ENCODE data around the gene PKDREJ. TPM values are rescaled to one million over a fixed set of nuclear protein-coding genes. Genes with fewer than 3 reads are reported as not detected.

The PKDREJ gene
- total RNA-seq, 2 donors from 2014 or later = 0.04 TPM; not detected in 1

GRCh38 chr22:46230262-46230901 is 32.8 kb downstream of the PKDREJ start:
- DNase-seq = no peak
- no peak for TF ChIP-seq CTCF (conservative IDR thresholded peaks at IDR 0.05)
- no peaks in the 10 kb centered on the region for H3K4me1 Mint-ChIP-seq
- no peak overlapping the region for H3K4me3 ChIP-seq (ENCODE audit: low read length)
- H3K27ac Mint-ChIP-seq = no peak overlapping the region
- H3K4me3 Mint-ChIP-seq = no peak overlapping the region
- 93 to 95% methylated on average over 8 to 13 of the region's 13 CpGs for WGBS, 2 experiments (ENCODE audit: insufficient coverage in 1 of 2, insufficient read length in 1 of 2)
- H3K27ac ChIP-seq (ENCODE audit: low read depth, low read length) = no peak overlapping the region
- no peaks in the 10 kb centered on the region for H3K9me3 Mint-ChIP-seq
- peaks cover 16% of the 10 kb centered on the region for H3K36me3 Mint-ChIP-seq (ENCODE audit: low read depth)
- H3K27me3 Mint-ChIP-seq (ENCODE audit: insufficient read depth) = no peaks in the 10 kb centered on the region
- no peaks in the 10 kb centered on the region for H3K9me3 ChIP-seq (ENCODE audit: control insufficient read depth, low read length)
- H3K4me1 ChIP-seq (ENCODE audit: control insufficient read depth, insufficient read depth, low read length) = no peaks in the 10 kb centered on the region
- no peaks in the 10 kb centered on the region for H3K36me3 ChIP-seq (ENCODE audit: control insufficient read depth, insufficient read depth, low read length)
- no peaks in the 10 kb centered on the region for H3K27me3 ChIP-seq (ENCODE audit: control insufficient read depth, insufficient read depth, low read length, poor library complexity, severe bottlenecking)
- H3K9ac ChIP-seq (ENCODE audit: extremely low read depth, low read length, poor library complexity, severe bottlenecking) = no peak overlapping the region

GRCh38 chr22:46229701-46230100 is 33.4 kb downstream of the PKDREJ start:
- Histone ChIP-seq H3K27ac (ENCODE audit: low read depth, low read length) (no peak overlapping the region), H3K9ac (ENCODE audit: extremely low read depth, low read length, poor library complexity, severe bottlenecking) (no peak overlapping the region), H3K36me3 (ENCODE audit: control insufficient read depth, insufficient read depth, low read length) (no peaks in the 10 kb centered on the region), H3K27me3 (ENCODE audit: control insufficient read depth, insufficient read depth, low read length, poor library complexity, severe bottlenecking) (no peaks in the 10 kb centered on the region), H3K4me3 (ENCODE audit: low read length) (no peak overlapping the region), H3K9me3 (ENCODE audit: control insufficient read depth, low read length) (no peaks in the 10 kb centered on the region), H3K4me1 (ENCODE audit: control insufficient read depth, insufficient read depth, low read length) (no peaks in the 10 kb centered on the region)
- no peak for DNase-seq
- Mint-ChIP-seq H3K27me3 (ENCODE audit: insufficient read depth) (no peaks in the 10 kb centered on the region), H3K36me3 (ENCODE audit: low read depth) (peaks cover 16% of the 10 kb centered on the region), H3K4me1 (no peaks in the 10 kb centered on the region), H3K27ac (no peak overlapping the region), H3K4me3 (no peak overlapping the region), H3K9me3 (no peaks in the 10 kb centered on the region)
- WGBS, 2 experiments (ENCODE audit: insufficient coverage in 1 of 2, insufficient read length in 1 of 2) = 96 to 97% methylated on average over 8 of the region's 8 CpGs
- no peak for TF ChIP-seq CTCF (conservative IDR thresholded peaks at IDR 0.05)

GRCh38 chr22:46226577-46226976 is 36.6 kb downstream of the PKDREJ start:
- 89 to 94% methylated on average over 6 to 7 of the region's 7 CpGs for WGBS, 2 experiments (ENCODE audit: insufficient coverage in 1 of 2, insufficient read length in 1 of 2)
- H3K36me3 Mint-ChIP-seq (ENCODE audit: low read depth) = peaks cover 14% of the 10 kb centered on the region
- no peaks in the 10 kb centered on the region for H3K4me1 Mint-ChIP-seq
- no peaks in the 10 kb centered on the region for H3K9me3 Mint-ChIP-seq
- Histone ChIP-seq H3K27me3 (ENCODE audit: control insufficient read depth, insufficient read depth, low read length, poor library complexity, severe bottlenecking) (no peaks in the 10 kb centered on the region), H3K27ac (ENCODE audit: low read depth, low read length) (no peak overlapping the region), H3K4me3 (ENCODE audit: low read length) (no peak overlapping the region), H3K9me3 (ENCODE audit: control insufficient read depth, low read length) (no peaks in the 10 kb centered on the region), H3K4me1 (ENCODE audit: control insufficient read depth, insufficient read depth, low read length) (no peaks in the 10 kb centered on the region), H3K9ac (ENCODE audit: extremely low read depth, low read length, poor library complexity, severe bottlenecking) (no peak overlapping the region), H3K36me3 (ENCODE audit: control insufficient read depth, insufficient read depth, low read length) (no peaks in the 10 kb centered on the region)
- H3K27me3 Mint-ChIP-seq (ENCODE audit: insufficient read depth) = no peaks in the 10 kb centered on the region
- H3K4me3 Mint-ChIP-seq = no peak overlapping the region
- no peak for TF ChIP-seq CTCF (conservative IDR thresholded peaks at IDR 0.05)
- no peak overlapping the region for H3K27ac Mint-ChIP-seq
- no peak for DNase-seq
